Liver (tissue), 9 donors: ENCODE measurements around the gene MYO3B. TPM values are rescaled to one million over a fixed set of nuclear protein-coding genes. Genes with fewer than 3 reads are reported as not detected.

ENCODE experiments used
- DNase-seq: peaks from one replicate; pipeline ENCODE4 v3.0.0-alpha.2; 2017; ENCODE audit warnings: low spot score
- H3K27ac ChIP-seq, 2 donors: one replicate each; pipeline ENCODE4 v1.7.0; 2013; ENCODE audit warnings: inconsistent platforms in 2 of 2, low read length in 2 of 2, control low read depth in 1 of 2, low read depth in 1 of 2, mild to moderate bottlenecking in 1 of 2
- H3K27me3 ChIP-seq, 4 donors: one replicate each; pipeline versions ENCODE4 v1.6.1 to v1.7.0; 2013; ENCODE audit warnings: low read length in 3 of 4, inconsistent platforms in 1 of 4, mild to moderate bottlenecking in 1 of 4, moderate library complexity in 1 of 4; ENCODE audit not compliant: control insufficient read depth in 4 of 4, insufficient read depth in 4 of 4
- H3K36me3 ChIP-seq, 4 donors: one replicate each; pipeline versions ENCODE4 v1.6.1 to v1.7.0; 2013; ENCODE audit warnings: low read length in 3 of 4, mild to moderate bottlenecking in 3 of 4, low read depth in 1 of 4, moderate library complexity in 1 of 4; ENCODE audit not compliant: control insufficient read depth in 4 of 4, insufficient read depth in 3 of 4
- H3K4me1 ChIP-seq, 4 donors: one replicate each; pipeline versions ENCODE4 v1.6.1 to v1.7.0; 2013; ENCODE audit warnings: low read length in 3 of 4, mild to moderate bottlenecking in 3 of 4, moderate library complexity in 1 of 4; ENCODE audit not compliant: control insufficient read depth in 4 of 4, insufficient read depth in 4 of 4
- H3K4me3 ChIP-seq, 3 donors: one replicate each; pipeline versions ENCODE4 v1.6.1 to v1.7.0; 2013; ENCODE audit warnings: low read length in 3 of 3, control low read depth in 1 of 3, low read depth in 1 of 3, mild to moderate bottlenecking in 1 of 3
- H3K9ac ChIP-seq, 2 donors: one replicate each; pipeline ENCODE4 v1.7.0; 2013; ENCODE audit warnings: low read length in 2 of 2, mild to moderate bottlenecking in 2 of 2, moderate library complexity in 2 of 2, control low read depth in 1 of 2, low read depth in 1 of 2
- H3K9me3 ChIP-seq, 4 donors: one replicate each; pipeline versions ENCODE4 v1.6.1 to v1.7.0; 2013; ENCODE audit warnings: low read length in 3 of 4; ENCODE audit not compliant: control insufficient read depth in 4 of 4
- EGR1 ChIP-seq, 2 donors: IDR thresholded peaks; 2 replicates each; pipeline ENCODE4 v1.6.1; 2016 to 2018; ENCODE audit warnings: antibody characterized with exemption in 2 of 2, low read depth in 2 of 2
- FOXA1 ChIP-seq: IDR thresholded peaks from 2 replicates; pipeline ENCODE4 v1.6.1; 2016; ENCODE audit warnings: antibody characterized with exemption
- FOXA2 ChIP-seq: IDR thresholded peaks from 2 replicates; pipeline ENCODE4 v1.6.1; 2016; ENCODE audit warnings: antibody characterized with exemption
- GABPA ChIP-seq, 2 donors: IDR thresholded peaks in 1 of 2; conservative IDR thresholded peaks in 1 of 2; 2 replicates each; pipeline ENCODE4 v1.6.1; 2016; ENCODE audit warnings: antibody characterized with exemption in 2 of 2, mild to moderate bottlenecking in 1 of 2, moderate library complexity in 1 of 2
- HNF4A ChIP-seq, 2 donors: conservative IDR thresholded peaks; 2 replicates each; pipeline ENCODE4 v1.6.1; 2016; ENCODE audit warnings: antibody characterized with exemption in 2 of 2, mild to moderate bottlenecking in 2 of 2
- HNF4G ChIP-seq: IDR thresholded peaks from 2 replicates; pipeline ENCODE4 v1.6.1; 2016; ENCODE audit warnings: antibody characterized with exemption
- JUND ChIP-seq, 2 donors: IDR thresholded peaks; 2 replicates each; pipeline ENCODE4 v1.6.1; 2016; ENCODE audit warnings: antibody characterized with exemption in 2 of 2
- NR2F2 ChIP-seq: IDR thresholded peaks from 2 replicates; pipeline ENCODE4 v1.6.1; 2016; ENCODE audit warnings: antibody characterized with exemption
- RAD21 ChIP-seq, 2 donors: IDR thresholded peaks; 2 replicates each; pipeline ENCODE4 v1.6.1; 2016; ENCODE audit warnings: antibody characterized with exemption in 2 of 2, mild to moderate bottlenecking in 2 of 2
- RXRA ChIP-seq, 2 donors: IDR thresholded peaks; 2 replicates each; pipeline ENCODE4 v1.6.1; 2017 to 2018; ENCODE audit warnings: antibody characterized with exemption in 2 of 2, mild to moderate bottlenecking in 1 of 2
- SP1 ChIP-seq: IDR thresholded peaks from 2 replicates; pipeline ENCODE4 v1.6.1; 2018; ENCODE audit warnings: antibody characterized with exemption, mild to moderate bottlenecking
- TAF1 ChIP-seq: conservative IDR thresholded peaks from 2 replicates; pipeline ENCODE4 v1.6.1; 2016; ENCODE audit warnings: antibody characterized with exemption, mild to moderate bottlenecking
- YY1 ChIP-seq: IDR thresholded peaks from 2 replicates; pipeline ENCODE4 v1.6.1; 2016; ENCODE audit warnings: antibody characterized with exemption, mild to moderate bottlenecking
- WGBS: extraction: QIAGEN DNeasy Blood & Tissue Kit; methylation state at CpG from one replicate; pipeline ENCODE4 v1.1.7; 2013; 5-methylcytosine and 5-hydroxymethylcytosine counted together
- polyA plus RNA-seq, 2 donors: library from polyadenylated mRNA; stranded (reverse) in 1 of 2; unstranded in 1 of 2; fragments of 200-250 nt in 1 of 2; fragments of >200 nt in 1 of 2; fragmentation: Nextera tagmentation in 1 of 2; extraction: Ambion mirVana in 1 of 2; gene quantifications; one replicate each; pipeline versions ENCODE4 v1.2.1 to v1.2.3, GENCODE V29; 2013 to 2015
- total RNA-seq, 2 donors: library from RNA; depleted of rRNA; stranded (reverse); fragments of >200 nt; gene quantifications; one replicate each; pipeline ENCODE4 v1.2.3, GENCODE V29; 2014
- TF ChIP-seq, protein P1 (sequence below): IDR thresholded peaks from 2 replicates; pipeline ENCODE4 v1.6.1; 2016; ENCODE audit warnings: antibody characterized with exemption
- TF ChIP-seq, protein P2 (sequence below): IDR thresholded peaks from 2 replicates; pipeline ENCODE4 v1.6.1; 2016; ENCODE audit warnings: antibody characterized with exemption, mild to moderate bottlenecking
- TF ChIP-seq, protein P3 (sequence below): IDR thresholded peaks from 2 replicates; pipeline ENCODE4 v1.6.1; 2016; ENCODE audit warnings: antibody characterized with exemption
- TF ChIP-seq, protein P4 (sequence below): fragments of 150-350 bp; IDR thresholded peaks from 2 replicates; pipeline ENCODE4 v1.5.1; 2017; ENCODE audit warnings: improper control_type of control experiment, low read depth, low read length; ENCODE audit not compliant: missing input control
- TF ChIP-seq, protein P5 (sequence below): IDR thresholded peaks from 2 replicates; pipeline ENCODE4 v1.6.1; 2016; ENCODE audit warnings: antibody characterized with exemption
- donor health status: healthy.
- donor health status: healthy.
- donor health status: healthy.
- donor health status: healthy.
- donor health status: healthy.

MYO3B gene
- total and polyA plus RNA-seq, 4 donors: under 0.01 to 0.05 TPM; not detected in 2

DNA sequence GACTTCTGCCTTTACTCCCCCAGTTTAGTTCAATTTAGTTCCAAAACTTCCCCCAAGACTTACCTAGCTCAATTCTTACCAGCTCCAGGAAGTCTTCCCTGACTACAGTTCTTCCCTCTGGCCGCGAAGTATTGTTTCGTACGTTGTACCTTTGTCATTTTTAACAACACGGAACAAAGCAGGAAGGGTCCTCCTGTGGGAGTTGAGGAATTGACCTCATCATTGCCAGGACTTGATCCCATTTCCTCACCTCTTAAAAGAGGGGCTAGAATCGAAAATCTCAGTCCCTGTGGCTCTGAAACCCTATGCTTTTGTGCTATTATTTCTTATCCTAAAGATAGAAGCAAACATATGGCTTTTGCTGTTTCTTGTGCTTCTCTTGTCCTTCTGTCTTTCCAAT, 187.1 kb downstream of the MYO3B start:
- Histone ChIP-seq H3K36me3 (no peaks in the 10 kb centered on the region), H3K27ac (no peak overlapping the region), H3K9ac (no peak overlapping the region), H3K9me3 (no peaks in the 10 kb centered on the region), H3K4me1 (no peaks in the 10 kb centered on the region), H3K27me3 (peaks cover 0 to 9% (median 0%) of the 10 kb centered on the region in 4 donors), H3K4me3 (no peak overlapping the region)
- no peak for DNase-seq
- WGBS: 74% methylated on average over 6 of the region's 6 CpGs
- TF ChIP-seq, protein P1, sequence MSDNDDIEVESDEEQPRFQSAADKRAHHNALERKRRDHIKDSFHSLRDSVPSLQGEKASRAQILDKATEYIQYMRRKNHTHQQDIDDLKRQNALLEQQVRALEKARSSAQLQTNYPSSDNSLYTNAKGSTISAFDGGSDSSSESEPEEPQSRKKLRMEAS: no peak
- TF ChIP-seq HNF4A (conservative IDR thresholded peaks at IDR 0.05) (no peak), JUND (IDR thresholded peaks at IDR 0.05) (no peak), NR2F2 (no peak), FOXA2 (no peak), GABPA (IDR thresholded peaks at IDR 0.05 in 1 of 2, conservative IDR thresholded peaks at IDR 0.05 in 1 of 2) (no peak), HNF4G (no peak), YY1 (no peak), RAD21 (IDR thresholded peaks at IDR 0.05) (no peak), SP1 (no peak), EGR1 (IDR thresholded peaks at IDR 0.05; ENCODE audit: low read depth in 2 of 2) (no peak), RXRA (IDR thresholded peaks at IDR 0.05) (no peak), FOXA1 (no peak), TAF1 (no peak)
- TF ChIP-seq, protein P2, sequence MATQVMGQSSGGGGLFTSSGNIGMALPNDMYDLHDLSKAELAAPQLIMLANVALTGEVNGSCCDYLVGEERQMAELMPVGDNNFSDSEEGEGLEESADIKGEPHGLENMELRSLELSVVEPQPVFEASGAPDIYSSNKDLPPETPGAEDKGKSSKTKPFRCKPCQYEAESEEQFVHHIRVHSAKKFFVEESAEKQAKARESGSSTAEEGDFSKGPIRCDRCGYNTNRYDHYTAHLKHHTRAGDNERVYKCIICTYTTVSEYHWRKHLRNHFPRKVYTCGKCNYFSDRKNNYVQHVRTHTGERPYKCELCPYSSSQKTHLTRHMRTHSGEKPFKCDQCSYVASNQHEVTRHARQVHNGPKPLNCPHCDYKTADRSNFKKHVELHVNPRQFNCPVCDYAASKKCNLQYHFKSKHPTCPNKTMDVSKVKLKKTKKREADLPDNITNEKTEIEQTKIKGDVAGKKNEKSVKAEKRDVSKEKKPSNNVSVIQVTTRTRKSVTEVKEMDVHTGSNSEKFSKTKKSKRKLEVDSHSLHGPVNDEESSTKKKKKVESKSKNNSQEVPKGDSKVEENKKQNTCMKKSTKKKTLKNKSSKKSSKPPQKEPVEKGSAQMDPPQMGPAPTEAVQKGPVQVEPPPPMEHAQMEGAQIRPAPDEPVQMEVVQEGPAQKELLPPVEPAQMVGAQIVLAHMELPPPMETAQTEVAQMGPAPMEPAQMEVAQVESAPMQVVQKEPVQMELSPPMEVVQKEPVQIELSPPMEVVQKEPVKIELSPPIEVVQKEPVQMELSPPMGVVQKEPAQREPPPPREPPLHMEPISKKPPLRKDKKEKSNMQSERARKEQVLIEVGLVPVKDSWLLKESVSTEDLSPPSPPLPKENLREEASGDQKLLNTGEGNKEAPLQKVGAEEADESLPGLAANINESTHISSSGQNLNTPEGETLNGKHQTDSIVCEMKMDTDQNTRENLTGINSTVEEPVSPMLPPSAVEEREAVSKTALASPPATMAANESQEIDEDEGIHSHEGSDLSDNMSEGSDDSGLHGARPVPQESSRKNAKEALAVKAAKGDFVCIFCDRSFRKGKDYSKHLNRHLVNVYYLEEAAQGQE: no peak
- TF ChIP-seq, protein P3, sequence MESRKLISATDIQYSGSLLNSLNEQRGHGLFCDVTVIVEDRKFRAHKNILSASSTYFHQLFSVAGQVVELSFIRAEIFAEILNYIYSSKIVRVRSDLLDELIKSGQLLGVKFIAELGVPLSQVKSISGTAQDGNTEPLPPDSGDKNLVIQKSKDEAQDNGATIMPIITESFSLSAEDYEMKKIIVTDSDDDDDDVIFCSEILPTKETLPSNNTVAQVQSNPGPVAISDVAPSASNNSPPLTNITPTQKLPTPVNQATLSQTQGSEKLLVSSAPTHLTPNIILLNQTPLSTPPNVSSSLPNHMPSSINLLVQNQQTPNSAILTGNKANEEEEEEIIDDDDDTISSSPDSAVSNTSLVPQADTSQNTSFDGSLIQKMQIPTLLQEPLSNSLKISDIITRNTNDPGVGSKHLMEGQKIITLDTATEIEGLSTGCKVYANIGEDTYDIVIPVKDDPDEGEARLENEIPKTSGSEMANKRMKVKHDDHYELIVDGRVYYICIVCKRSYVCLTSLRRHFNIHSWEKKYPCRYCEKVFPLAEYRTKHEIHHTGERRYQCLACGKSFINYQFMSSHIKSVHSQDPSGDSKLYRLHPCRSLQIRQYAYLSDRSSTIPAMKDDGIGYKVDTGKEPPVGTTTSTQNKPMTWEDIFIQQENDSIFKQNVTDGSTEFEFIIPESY: no peak
- TF ChIP-seq, protein P4, sequence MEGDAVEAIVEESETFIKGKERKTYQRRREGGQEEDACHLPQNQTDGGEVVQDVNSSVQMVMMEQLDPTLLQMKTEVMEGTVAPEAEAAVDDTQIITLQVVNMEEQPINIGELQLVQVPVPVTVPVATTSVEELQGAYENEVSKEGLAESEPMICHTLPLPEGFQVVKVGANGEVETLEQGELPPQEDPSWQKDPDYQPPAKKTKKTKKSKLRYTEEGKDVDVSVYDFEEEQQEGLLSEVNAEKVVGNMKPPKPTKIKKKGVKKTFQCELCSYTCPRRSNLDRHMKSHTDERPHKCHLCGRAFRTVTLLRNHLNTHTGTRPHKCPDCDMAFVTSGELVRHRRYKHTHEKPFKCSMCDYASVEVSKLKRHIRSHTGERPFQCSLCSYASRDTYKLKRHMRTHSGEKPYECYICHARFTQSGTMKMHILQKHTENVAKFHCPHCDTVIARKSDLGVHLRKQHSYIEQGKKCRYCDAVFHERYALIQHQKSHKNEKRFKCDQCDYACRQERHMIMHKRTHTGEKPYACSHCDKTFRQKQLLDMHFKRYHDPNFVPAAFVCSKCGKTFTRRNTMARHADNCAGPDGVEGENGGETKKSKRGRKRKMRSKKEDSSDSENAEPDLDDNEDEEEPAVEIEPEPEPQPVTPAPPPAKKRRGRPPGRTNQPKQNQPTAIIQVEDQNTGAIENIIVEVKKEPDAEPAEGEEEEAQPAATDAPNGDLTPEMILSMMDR: no peak
- TF ChIP-seq, protein P5, sequence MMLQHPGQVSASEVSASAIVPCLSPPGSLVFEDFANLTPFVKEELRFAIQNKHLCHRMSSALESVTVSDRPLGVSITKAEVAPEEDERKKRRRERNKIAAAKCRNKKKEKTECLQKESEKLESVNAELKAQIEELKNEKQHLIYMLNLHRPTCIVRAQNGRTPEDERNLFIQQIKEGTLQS: no peak
